DOHH2 (cell line): Measurements from ENCODE around the gene PRG2.

Experiments
- EZH2phosphoT487 ChIP-seq: fragments of 200-600 bp; sonication (generic); IDR thresholded peaks from 2 replicates; pipeline ENCODE4 v1.6.1; 2017; ENCODE audit warnings: borderline replicate concordance, mild to moderate bottlenecking, antibody characterized with exemption, low read length, moderate library complexity, mixed read lengths
- TF ChIP-seq, protein P1 (sequence below): fragments of 200-600 bp; sonication (generic); IDR thresholded peaks from one replicate; pipeline ENCODE4 v1.5.1; 2014; ENCODE audit warnings: antibody characterized with exemption, mild to moderate bottlenecking, low read depth, low read length; ENCODE audit not compliant: poor library complexity, severe bottlenecking

DNA sequence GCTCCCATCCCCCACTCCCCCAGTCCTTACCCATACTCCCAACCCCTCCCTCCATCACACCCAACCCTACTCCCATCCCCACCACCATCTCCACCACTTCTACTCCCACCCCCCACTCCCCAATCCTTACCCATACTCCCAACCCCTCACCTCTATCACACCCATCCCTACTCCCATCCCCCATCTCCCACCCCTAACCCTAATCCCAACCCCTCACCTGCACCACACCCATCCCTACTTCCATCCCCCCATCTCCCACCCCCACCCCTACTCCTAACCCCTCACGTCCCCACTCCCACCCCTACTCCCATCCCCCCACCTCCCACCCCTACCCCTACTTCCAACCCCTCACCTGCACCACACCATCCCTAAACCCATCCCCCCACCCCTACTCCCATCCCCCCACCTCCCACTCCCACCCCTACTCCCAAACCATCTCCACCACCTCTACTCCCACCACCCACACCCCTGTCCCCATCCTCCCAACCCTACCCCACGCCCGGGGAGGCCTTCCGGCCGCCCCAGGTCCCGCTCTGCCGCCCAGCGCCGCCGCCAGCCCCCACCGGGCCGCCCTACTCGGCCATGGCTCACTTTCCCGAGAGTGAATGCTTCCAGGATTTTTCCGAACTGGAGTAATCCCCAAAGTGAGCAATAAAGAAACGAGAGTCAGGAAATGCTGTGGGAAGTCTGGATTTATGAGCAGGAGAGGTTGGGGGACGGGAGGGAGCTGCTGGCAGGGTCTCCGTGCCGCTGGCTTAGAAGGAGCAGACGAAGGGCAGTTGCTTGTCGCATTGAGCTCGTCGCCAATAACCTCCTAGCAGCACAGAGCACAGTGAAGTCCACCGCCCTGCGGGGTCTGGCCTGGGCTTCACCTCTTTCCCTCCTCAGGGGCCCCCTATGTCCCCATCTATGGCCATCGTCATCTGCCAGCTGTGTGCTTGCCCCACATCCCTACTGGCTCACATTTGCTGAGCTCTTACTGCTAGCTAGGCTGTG lies 14.1 kb downstream of the PRG2 start:
- TF ChIP-seq, protein P1, sequence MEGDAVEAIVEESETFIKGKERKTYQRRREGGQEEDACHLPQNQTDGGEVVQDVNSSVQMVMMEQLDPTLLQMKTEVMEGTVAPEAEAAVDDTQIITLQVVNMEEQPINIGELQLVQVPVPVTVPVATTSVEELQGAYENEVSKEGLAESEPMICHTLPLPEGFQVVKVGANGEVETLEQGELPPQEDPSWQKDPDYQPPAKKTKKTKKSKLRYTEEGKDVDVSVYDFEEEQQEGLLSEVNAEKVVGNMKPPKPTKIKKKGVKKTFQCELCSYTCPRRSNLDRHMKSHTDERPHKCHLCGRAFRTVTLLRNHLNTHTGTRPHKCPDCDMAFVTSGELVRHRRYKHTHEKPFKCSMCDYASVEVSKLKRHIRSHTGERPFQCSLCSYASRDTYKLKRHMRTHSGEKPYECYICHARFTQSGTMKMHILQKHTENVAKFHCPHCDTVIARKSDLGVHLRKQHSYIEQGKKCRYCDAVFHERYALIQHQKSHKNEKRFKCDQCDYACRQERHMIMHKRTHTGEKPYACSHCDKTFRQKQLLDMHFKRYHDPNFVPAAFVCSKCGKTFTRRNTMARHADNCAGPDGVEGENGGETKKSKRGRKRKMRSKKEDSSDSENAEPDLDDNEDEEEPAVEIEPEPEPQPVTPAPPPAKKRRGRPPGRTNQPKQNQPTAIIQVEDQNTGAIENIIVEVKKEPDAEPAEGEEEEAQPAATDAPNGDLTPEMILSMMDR = no peak
- no peak for TF ChIP-seq EZH2phosphoT487
